Measurements from ENCODE around the gene CYB5A.

Gene CYB5A

DNA sequence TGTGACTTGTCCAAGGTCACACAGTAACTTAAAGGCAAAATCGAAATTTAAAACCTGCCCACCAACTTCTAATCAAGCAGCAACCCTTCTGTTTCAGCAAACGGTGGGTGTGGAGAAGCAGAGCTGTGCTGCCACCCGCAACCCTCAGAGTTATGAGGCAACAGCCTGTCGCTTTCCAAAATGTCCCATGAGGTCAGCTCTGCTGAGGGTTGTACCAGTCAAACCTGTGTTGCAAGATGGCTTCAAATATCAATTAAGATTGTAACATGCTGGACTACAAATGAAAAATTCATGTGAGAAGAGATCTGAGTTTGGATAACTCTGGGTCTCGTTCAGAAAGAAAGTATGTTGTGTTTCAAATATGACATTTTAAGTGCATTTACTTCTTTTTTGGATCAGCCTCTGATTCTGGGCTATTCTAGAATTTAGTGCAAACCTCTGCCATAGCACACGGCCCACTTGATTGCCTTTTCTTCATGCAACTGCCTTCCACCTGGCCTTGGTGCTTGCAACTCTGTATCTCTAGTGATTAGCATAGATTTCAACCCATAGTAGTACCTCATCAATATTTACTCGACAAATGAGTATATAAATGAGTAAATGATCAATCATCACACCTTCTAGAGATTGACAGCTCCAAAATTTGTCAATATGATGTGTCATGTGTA lies 74.2 kb downstream of the CYB5A start:
- no peak for DNase-seq (ENCODE audit: low read depth in 1 of 2, low spot score in 1 of 2)

- DNase-seq (ENCODE audit: low read depth in 1 of 2, low spot score in 1 of 2) = no peak
These were observed 75.1 kb downstream of the CYB5A start for GRCh38 chr18:74216661-74217110.

DNA sequence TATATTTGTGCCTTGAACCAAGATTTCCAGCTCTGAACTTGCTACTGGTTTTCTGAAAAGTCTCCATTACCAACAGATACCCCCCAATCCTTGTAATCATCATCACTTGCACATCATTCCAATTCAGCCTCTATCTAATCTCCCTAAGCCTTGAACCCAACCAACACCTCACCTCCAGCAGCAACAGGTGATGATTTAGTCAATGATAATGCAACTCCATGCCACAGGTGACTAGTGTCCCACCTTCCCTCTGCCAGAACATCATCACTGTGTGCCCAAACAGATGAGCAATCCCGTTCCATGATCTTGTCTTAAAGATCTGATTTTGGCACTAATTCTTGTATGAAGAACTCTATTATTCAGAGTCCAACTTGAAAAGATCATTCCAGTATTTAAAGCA lies 75.9 kb downstream of the CYB5A start:
- no peak for DNase-seq (ENCODE audit: low read depth in 1 of 2, low spot score in 1 of 2)

DNA sequence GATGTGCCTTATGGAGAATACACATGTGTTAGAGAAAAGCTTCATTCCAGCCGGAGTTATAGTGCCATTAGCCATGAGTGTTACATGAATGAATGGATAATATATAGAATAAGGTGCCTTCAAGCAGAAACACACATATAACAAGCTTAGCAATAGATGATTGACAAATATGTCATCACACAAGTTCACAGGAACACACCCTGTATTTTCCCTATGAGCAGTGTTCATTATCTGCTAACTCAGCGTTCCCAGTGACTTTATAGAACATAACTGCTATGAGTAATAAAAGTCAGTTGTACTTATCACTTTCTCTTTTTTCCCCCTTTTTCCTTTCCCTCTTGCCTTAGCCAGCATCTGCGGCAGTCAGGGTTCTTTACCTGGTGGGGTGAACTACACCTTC lies 78.3 kb downstream of the CYB5A start:
- no peak for DNase-seq (ENCODE audit: low read depth in 1 of 2, low spot score in 1 of 2)

GRCh38 chr18:74204526-74205152 lies 87.1 kb downstream of the CYB5A start:
- DNase-seq (ENCODE audit: low read depth in 1 of 2, low spot score in 1 of 2) = no peak

- DNase-seq (ENCODE audit: low read depth in 1 of 2, low spot score in 1 of 2) = no peak
These were observed 88.0 kb downstream of the CYB5A start for GRCh38 chr18:74203811-74204210.

All from activated T-helper 1 cell treated with anti-CD3 and anti-CD28 coated beads, Interleukin-2, amount 50 U/mL, for 16 hours (primary cell).